Vein endothelial cell (primary cell): ENCODE data around the gene NME5. TPM values are rescaled to one million over a fixed set of nuclear protein-coding genes. Genes with fewer than 3 reads are reported as not detected.

Source experiments
- small RNA-seq: library from RNA; depleted of rRNA; stranded (forward); fragments of <200 nt; gene quantifications from one replicate; pipeline ENCODE3, GENCODE V24; 2012
- total RNA-seq: library from RNA; depleted of rRNA; stranded (reverse); fragments of >200 nt; gene quantifications from 2 replicates; pipeline ENCODE4 v1.2.3, GENCODE V29; 2012

Gene NME5, protein sequence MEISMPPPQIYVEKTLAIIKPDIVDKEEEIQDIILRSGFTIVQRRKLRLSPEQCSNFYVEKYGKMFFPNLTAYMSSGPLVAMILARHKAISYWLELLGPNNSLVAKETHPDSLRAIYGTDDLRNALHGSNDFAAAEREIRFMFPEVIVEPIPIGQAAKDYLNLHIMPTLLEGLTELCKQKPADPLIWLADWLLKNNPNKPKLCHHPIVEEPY
- total RNA-seq = 1.4 and 2.6 TPM in 2 replicates

DNA sequence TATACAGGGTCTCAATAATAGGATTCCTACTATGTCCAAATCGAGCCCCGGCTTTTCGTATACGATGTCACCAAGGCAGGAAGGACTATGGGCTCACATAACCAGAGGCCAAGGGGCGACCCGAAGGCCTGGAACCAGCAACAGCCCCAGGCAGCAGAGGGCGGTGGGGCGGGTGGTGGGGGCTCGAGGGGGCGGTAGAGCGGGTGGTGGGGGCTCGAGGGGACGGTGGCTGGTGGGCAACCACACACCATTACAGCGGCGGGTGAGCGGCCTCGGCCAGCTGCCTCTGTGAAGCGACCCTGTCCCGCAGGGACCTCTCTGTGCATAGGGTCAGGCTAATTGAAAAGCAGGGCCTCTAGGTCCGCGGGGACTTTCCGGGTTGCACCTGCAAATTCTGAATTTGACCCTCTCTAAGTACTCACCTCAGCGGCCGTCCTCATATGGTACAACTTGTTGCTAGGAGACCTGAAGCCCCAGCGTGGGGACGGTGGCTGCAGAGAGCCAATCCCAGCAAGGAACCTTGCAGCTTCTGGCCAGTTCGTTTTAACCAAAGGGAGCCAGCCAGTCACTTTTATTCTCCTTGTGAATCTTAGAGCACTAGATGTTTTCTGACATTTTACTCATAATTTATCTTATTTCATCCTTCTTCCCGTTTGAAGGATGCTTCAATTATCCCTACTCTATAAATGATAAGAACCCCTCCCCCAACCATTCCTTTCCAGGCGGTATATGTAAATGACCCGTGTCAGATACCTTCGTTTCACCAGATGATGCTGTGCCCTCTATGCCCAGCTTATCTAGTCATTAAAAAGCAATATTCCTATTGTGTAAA is at the start of gene NME5:
TSS of gene NME5 (minus strand) at position 480 of the 832 bp plus-strand sequence. CDS start 648 bp downstream, outside the sequence.

DNA sequence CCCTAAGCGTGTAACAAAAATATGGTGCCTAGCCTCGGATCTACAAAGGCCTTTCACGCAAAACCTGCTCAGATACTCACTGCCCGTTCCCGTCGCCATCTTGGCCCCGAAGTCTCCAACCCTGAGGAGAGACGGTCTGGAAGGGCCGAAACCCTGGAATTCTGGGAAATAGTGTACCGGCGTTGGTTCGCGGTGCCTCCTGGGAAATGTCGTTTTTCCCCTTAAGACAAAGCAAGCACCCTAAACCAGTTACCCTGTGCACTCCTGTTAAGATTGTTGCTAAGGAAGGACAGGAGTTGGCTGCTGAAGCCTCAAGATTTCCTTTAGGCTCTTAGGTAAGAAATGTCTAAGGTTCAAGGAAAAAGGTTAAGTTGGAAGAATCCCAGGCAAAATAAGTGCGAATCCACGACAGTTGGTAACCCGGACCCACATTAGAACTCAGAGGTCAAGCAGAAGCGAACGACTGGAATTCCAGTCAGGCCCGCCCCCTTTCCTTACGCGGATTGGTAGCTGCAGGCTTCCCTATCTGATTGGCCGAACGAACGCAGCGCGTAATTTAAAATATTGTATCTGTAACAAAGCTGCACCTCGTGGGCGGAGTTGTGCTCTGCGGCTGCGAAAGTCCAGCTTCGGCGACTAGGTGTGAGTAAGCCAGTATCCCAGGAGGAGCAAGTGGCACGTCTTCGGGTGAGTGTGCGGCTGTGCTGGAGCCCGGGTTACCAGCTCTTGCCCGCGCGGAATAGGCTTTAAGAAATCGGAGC is 39.5 kb upstream of the NME5 start, which contains the start of the genes BRD8 and KIF20A:
TSS of gene BRD8 (minus strand) at position 115 of the 761 bp plus-strand sequence. CDS start at position 99, 16 bp downstream.
TSS of gene KIF20A (plus strand) at position 597 of the 761 bp plus-strand sequence. CDS start 569 bp downstream, outside the sequence.

DNA sequence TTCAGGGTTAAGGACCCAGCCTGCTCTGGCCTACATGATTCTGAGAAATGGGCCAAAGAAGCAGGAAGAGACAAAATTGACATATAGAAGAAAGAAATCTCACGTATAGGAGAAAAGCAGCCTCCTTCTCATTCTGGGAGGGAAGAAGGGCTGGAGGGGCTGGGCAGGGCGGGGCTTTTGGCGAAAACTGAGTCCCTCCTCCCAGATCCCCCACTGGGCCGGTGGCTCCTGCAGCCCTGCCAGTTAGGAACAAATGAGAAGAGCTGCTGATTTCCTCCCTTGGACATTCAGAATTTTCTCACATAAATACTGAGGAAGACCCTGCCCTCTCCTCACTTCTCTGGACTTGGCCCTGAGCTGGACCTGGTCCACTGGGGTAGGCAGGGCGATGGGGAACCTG is 55.5 kb downstream of the NME5 start, which contains the start of gene WNT8A:
TSS of gene WNT8A (plus strand) at position 332 of the 400 bp plus-strand sequence. CDS start 95 bp downstream, outside the sequence.

Small RNA genes lying within 50 kb of the gene (small RNA-seq; reads per million reads assigned to genes)
- gene RNU6-1148P = not detected
- gene RNU6-460P = 0.21 reads per million
- gene RNU6-888P = 0.40 reads per million, percentile 21 among the genes with 10 or more reads in this experiment

Other genes with a start within 250 kb of the NME5 start
- 0.10 TPM in 1 of 2 replicates, not detected in the other for gene PKD2L2, start 250.0 kb downstream of the NME5 start, total RNA-seq
- gene FAM13B, start 106.3 kb downstream of the NME5 start, total RNA-seq = 25.5 and 30.5 TPM in 2 replicates
- under 0.01 TPM in 1 of 2 replicates, not detected in the other for gene WNT8A, start 55.4 kb downstream of the NME5 start, total RNA-seq
- gene BRD8, start 39.2 kb upstream of the NME5 start, total RNA-seq = 30.1 and 50.0 TPM in 2 replicates
- 33.6 and 61.7 TPM in 2 replicates for gene KIF20A, start 39.7 kb upstream of the NME5 start, total RNA-seq
- gene CDC23, start 73.9 kb upstream of the NME5 start, total RNA-seq = 34.0 and 39.6 TPM in 2 replicates
- 0.10 TPM in 1 of 2 replicates, not detected in the other for gene GFRA3, start 135.2 kb upstream of the NME5 start, total RNA-seq
- gene CDC25C, start 192.4 kb upstream of the NME5 start, total RNA-seq = 4.2 and 7.9 TPM in 2 replicates
- gene FAM53C, start 198.8 kb upstream of the NME5 start, total RNA-seq = 44.0 and 54.9 TPM in 2 replicates
- gene KDM3B, start 213.3 kb upstream of the NME5 start, total RNA-seq = 69.9 and 74.9 TPM in 2 replicates